A549 (cell line): ENCODE data around the gene CFLAR. TPM values are rescaled to one million over a fixed set of nuclear protein-coding genes. Genes with fewer than 3 reads are reported as not detected.
A peak's percentile ranks its signal among the peaks of the same experiment; 100 is the strongest.

Source experiments
- ATAC-seq, 2 experiments: fragments of 200-7000 bp in 1 of 2; fragments of >200 bp in 1 of 2; cut with Nextera tagmentation in 1 of 2; cut with Tn5 transposase in 1 of 2; 3 replicates each; pipeline versions ENCODE4 v1.8.0 to v1.9.1; 2018 to 2020; ENCODE audit warnings: mild to moderate bottlenecking in 1 of 2, moderate library complexity in 1 of 2
- CTCF ChIA-PET: fragments of 300-600 bp; sonication (Branson Sonifier 250); formaldehyde crosslinking; extraction: SDS; loops from one replicate; lab custom pipeline; 2021; ENCODE audit warnings: antibody characterized with exemption, inconsistent platforms; lab: Yijun Ruan, JAX
- POLR2A ChIA-PET: fragments of 350-600 bp; formaldehyde crosslinking; extraction: SDS; loops from one replicate; lab custom pipeline; 2021; ENCODE audit warnings: antibody characterized with exemption, inconsistent platforms; lab: Yijun Ruan, JAX
- DNase-seq, 2 experiments: peaks; one replicate each; pipeline versions ENCODE4 v3.0.0 to v3.0.0-alpha.2; 2011 to 2016; ENCODE audit warnings: low read depth in 1 of 2, low spot score in 1 of 2
- FAIRE-seq: peaks from 2 replicates; lab custom pipeline; 2011; peaks lifted over from hg19 to GRCh38; lab: Jason Lieb, UNC
- H3K27ac ChIP-seq, 2 experiments: fragments of >200 bp; sonication (Bioruptor Twin); formaldehyde crosslinking; 3 replicates each; pipeline ENCODE4 v1.5.1; 2016 to 2017
- H3K4me1 ChIP-seq: fragments of >200 bp; sonication (Bioruptor Twin); formaldehyde crosslinking; 3 replicates; pipeline ENCODE4 v1.6.1; 2016
- H3K4me2 ChIP-seq: fragments of >200 bp; sonication (Bioruptor Twin); formaldehyde crosslinking; 3 replicates; pipeline ENCODE4 v1.6.1; 2016
- H3K4me3 ChIP-seq: fragments of >200 bp; sonication (Bioruptor Twin); formaldehyde crosslinking; 3 replicates; pipeline ENCODE4 v1.5.1; 2016
- H3K9me3 ChIP-seq: fragments of >200 bp; sonication (Bioruptor Twin); formaldehyde crosslinking; 3 replicates; pipeline ENCODE4 v1.6.1; 2016
- BCL3 ChIP-seq: fragments of >200 bp; sonication (Bioruptor Twin); formaldehyde crosslinking; IDR thresholded peaks from 3 replicates; pipeline ENCODE4 v1.6.1; 2016
- EP300 ChIP-seq, 2 experiments: fragments of >200 bp; sonication (Bioruptor Twin); formaldehyde crosslinking; IDR thresholded peaks; 2 replicates in 1 of 2; 3 replicates in 1 of 2; pipeline ENCODE4 v1.6.1; 2016 to 2017
- FOSL2 ChIP-seq, 2 experiments: fragments of 450-650 bp in 1 of 2; fragments of >200 bp in 1 of 2; sonication (Bioruptor Twin) in 1 of 2; formaldehyde crosslinking; IDR thresholded peaks; 2 replicates each; pipeline versions ENCODE4 v1.5.0 to v1.6.1; 2016 to 2020; ENCODE audit warnings: mild to moderate bottlenecking in 1 of 2, moderate library complexity in 1 of 2
- GATA3 ChIP-seq: IDR thresholded peaks from 2 replicates; pipeline ENCODE4 v1.6.1; 2012; ENCODE audit warnings: borderline replicate concordance
- HOXB5 ChIP-seq: fragments of 250-450 bp; sonication (Bioruptor Pico); IDR thresholded peaks from 2 replicates; pipeline ENCODE4 v1.5.0; 2020; ENCODE audit warnings: mild to moderate bottlenecking, moderate library complexity
- JUN ChIP-seq, 2 experiments: fragments of >200 bp; sonication (Bioruptor Twin); formaldehyde crosslinking; IDR thresholded peaks; 2 replicates in 1 of 2; 3 replicates in 1 of 2; pipeline ENCODE4 v1.6.1; 2016 to 2017
- KDM1A ChIP-seq: fragments of 200-600 bp; sonication (generic); IDR thresholded peaks from 2 replicates; pipeline ENCODE4 v1.6.1; 2016; ENCODE audit warnings: low read depth, mild to moderate bottlenecking
- PHF8 ChIP-seq: fragments of 200-600 bp; sonication (generic); IDR thresholded peaks from 2 replicates; pipeline ENCODE4 v1.6.1; 2016; ENCODE audit warnings: low read depth, mild to moderate bottlenecking, antibody characterized with exemption, moderate library complexity, borderline replicate concordance
- RAD21 ChIP-seq, 2 experiments: fragments of >200 bp in 1 of 2; sonication (Bioruptor Twin) in 1 of 2; formaldehyde crosslinking in 1 of 2; IDR thresholded peaks in 1 of 2; conservative IDR thresholded peaks in 1 of 2; 2 replicates in 1 of 2; 3 replicates in 1 of 2; pipeline ENCODE4 v1.6.1; 2012 to 2018; ENCODE audit warnings: inconsistent platforms in 1 of 2
- ZC3H11A ChIP-seq: fragments of 450-650 bp; IDR thresholded peaks from 2 replicates; pipeline ENCODE4 v1.6.1; 2014; ENCODE audit warnings: antibody characterized with exemption, mild to moderate bottlenecking
- ZNF302 ChIP-seq: fragments of 250-450 bp; sonication (Bioruptor Pico); IDR thresholded peaks from 2 replicates; pipeline ENCODE4 v1.9.0; 2021; ENCODE audit warnings: inconsistent platforms, mild to moderate bottlenecking, moderate library complexity
- WGBS: methylation state at CpG from one replicate; pipeline ENCODE4 v1.1.6; 2017; ENCODE audit errors: missing lambda C conversion rate; 5-methylcytosine and 5-hydroxymethylcytosine counted together
- polyA plus RNA-seq, 4 experiments: library from polyadenylated mRNA; depleted of rRNA in 3 of 4; stranded (reverse); fragments of >200 nt; fragmentation: RNase III in 1 of 4; extraction: RNeasy Plus Mini Kit Qiagen cat#74134 plus additional on column Dnase treatment in 1 of 4; gene quantifications; 2 replicates in 3 of 4; 3 replicates in 1 of 4; pipeline ENCODE4 v1.2.3, GENCODE V29; 2011 to 2017
- TF ChIP-seq, protein P1 (sequence below): fragments of 150-350 bp; IDR thresholded peaks from 2 replicates; pipeline ENCODE4 v1.6.1; 2014; ENCODE audit warnings: low read depth, mild to moderate bottlenecking, low read length

Gene CFLAR
- polyA plus RNA-seq, 2 of the 4 experiments (the other 2 are of a cell fraction): 56.5 to 89.4 TPM

DNA sequence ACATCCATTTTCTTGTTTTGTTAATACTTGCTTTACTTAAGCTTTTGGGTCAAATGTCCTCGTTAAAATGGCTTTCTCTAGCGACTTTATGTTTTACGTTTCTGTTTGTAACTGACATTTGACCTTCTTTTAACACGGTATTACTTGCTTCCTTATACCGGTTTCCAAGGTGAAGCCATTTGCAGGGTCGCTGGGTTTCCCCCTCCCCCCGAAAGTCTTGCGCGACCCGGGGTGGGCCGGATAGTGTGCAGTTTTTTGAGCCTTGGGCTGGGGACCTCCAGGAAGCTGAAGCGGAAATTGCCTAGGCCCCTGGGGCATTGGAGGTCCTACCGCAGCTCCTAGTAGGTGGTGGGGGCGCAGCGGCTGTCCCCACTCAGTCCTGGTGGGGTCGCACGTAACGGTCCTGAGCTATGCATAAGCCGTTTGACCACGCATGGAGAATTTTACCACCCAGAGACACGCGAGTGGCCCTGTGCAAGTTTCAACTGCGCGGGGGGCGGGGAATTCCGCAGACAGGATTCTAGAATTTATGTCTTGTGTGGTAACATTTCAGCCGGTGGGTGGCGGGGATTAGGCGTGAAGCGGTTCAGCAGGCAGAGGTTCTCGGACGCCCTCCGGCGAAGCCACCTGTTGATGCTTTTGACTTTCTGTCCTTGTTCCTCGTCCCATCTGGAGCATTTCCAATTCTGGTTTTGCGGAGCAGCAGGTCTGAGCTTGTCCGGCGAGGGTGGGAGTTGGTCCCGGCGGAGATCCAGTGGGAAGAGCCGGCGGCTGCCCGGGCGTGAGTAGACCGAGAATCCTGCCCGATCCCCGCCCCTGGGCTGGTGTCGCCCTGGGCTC, 2.4 kb downstream of the CFLAR start (continued):
- TF ChIP-seq RAD21 (conservative IDR thresholded peaks at IDR 0.05 in 1 of 2, IDR thresholded peaks at IDR 0.05 in 1 of 2) (peak; percentile 61 to 77), PHF8 (peak; percentile 14; the same call in 1 of the 2 replicates), HOXB5 (CRISPR knock-in tag) (no peak), ZC3H11A (no peak)

GRCh38 chr2:201118961-201119854, 3.2 kb downstream of the CFLAR start:
- H3K4me2 ChIP-seq: peak overlapping the region; percentile 99
- FAIRE-seq: no peak
- H3K4me3 ChIP-seq: peak overlapping the region; percentile 69
- no peak for TF ChIP-seq EP300 (IDR thresholded peaks at IDR 0.05)
- TF ChIP-seq BCL3: no peak
- TF ChIP-seq FOSL2 (IDR thresholded peaks at IDR 0.05): no peak
- no peak for TF ChIP-seq FOSL2 (CRISPR knock-in tag; IDR thresholded peaks at IDR 0.05)
- TF ChIP-seq GATA3: no peak
- TF ChIP-seq, protein P1, sequence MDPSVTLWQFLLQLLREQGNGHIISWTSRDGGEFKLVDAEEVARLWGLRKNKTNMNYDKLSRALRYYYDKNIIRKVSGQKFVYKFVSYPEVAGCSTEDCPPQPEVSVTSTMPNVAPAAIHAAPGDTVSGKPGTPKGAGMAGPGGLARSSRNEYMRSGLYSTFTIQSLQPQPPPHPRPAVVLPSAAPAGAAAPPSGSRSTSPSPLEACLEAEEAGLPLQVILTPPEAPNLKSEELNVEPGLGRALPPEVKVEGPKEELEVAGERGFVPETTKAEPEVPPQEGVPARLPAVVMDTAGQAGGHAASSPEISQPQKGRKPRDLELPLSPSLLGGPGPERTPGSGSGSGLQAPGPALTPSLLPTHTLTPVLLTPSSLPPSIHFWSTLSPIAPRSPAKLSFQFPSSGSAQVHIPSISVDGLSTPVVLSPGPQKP: no peak
- no peak for TF ChIP-seq KDM1A
- ATAC-seq: peak; percentile 40 to 48
- peaks cover 64% of the 10 kb centered on the region for H3K4me1 ChIP-seq
- ChIA-PET CTCF (interaction anchor here (0.6 to 5.1 kb wide), 17 partner anchors 12 to 178 kb away, joined by 3 to 108 read pairs (median 6); no protein-coding TSS in a partner anchor), POLR2A (interaction anchor here (0.9 to 3.6 kb wide), 2 partner anchors 31 to 113 kb away, joined by 4 to 39 read pairs; no protein-coding TSS in a partner anchor)
- 2% methylated on average over 10 of the region's 12 CpGs for WGBS
- H3K9me3 ChIP-seq: no peaks in the 10 kb centered on the region
- no peak for DNase-seq
- H3K27ac ChIP-seq: peak overlapping the region; percentile 90 to 99

DNA sequence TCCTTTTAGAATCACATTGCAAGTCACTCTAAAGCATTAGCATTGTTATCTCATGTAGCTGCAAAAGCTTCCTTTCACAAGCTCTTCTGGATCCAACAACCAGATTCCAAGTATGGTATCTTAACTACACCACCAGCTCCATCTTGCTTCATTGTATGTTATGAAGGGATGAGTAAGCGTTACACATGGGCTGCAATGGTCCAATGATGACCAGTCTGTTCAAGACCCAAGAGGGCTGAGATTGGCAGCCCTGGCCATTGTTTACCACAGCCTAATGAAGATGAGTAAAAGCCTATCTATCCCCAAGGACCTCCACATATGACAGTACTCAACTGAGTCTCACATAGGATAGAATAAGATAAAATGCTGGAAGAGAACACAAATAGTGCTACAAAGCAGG, 6.3 kb downstream of the CFLAR start:
- Histone ChIP-seq H3K4me2 (peak overlapping the region; percentile 99; the same call in 1 of the 3 replicates), H3K4me1 (peaks cover 79% of the 10 kb centered on the region), H3K9me3 (no peaks in the 10 kb centered on the region), H3K27ac (peak overlapping the region; percentile 8 to 89; a peak in 3 of 6 replicates), H3K4me3 (no peak overlapping the region)
- ChIA-PET CTCF (interaction anchor here (0.7 to 1.4 kb wide), 7 partner anchors 26 to 221 kb away, joined by 3 to 5 read pairs (median 3); partner anchors contain the start of gene CASP10), POLR2A (no interaction called here)
- DNase-seq (no peak), ATAC-seq (no peak), FAIRE-seq (no peak)
- 94% methylated on average over 1 of the region's 1 CpG for WGBS
- no peak for TF ChIP-seq ZNF302 (CRISPR knock-in tag)
- TF ChIP-seq KDM1A: no peak
- no peak for TF ChIP-seq JUN (IDR thresholded peaks at IDR 0.05)
